Stimulated activated CD8-positive, alpha-beta memory T cell treated with anti-CD3 and anti-CD28 coated beads, Interleukin-7, amount 100 ng/mL, for 48 hours (primary cell): ENCODE data around the gene ARHGEF33.

Source experiments
- DNase-seq, 2 donors: peaks; one replicate each; pipeline ENCODE4 v3.0.0-alpha.2; 2020; ENCODE audit warnings: low read depth in 1 of 2; ENCODE audit errors: extremely low read depth in 1 of 2

The ARHGEF33 gene

GRCh38 chr2:38889575-38889974 is at the start of gene ARHGEF33:
Gene ARHGEF33, plus strand, starts transcription at chr2:38889875. Its CDS starts 29,573 bp downstream, at chr2:38919448.
- DNase-seq = no peak

GRCh38 chr2:38850045-38850444 is 39.6 kb upstream of the ARHGEF33 start:
- no peak for DNase-seq

- no peak for DNase-seq
Measured at GRCh38 chr2:38856165-38856564, 33.5 kb upstream of the ARHGEF33 start.

GRCh38 chr2:38862476-38862875 is 27.2 kb upstream of the ARHGEF33 start:
- no peak for DNase-seq

- DNase-seq = no peak
Measured at GRCh38 chr2:38863061-38863695, 26.5 kb upstream of the ARHGEF33 start.

- DNase-seq = no peak
Measured at GRCh38 chr2:38866773-38867443, 22.8 kb upstream of the ARHGEF33 start.

- no peak for DNase-seq
Measured at GRCh38 chr2:38871432-38871831, 18.2 kb upstream of the ARHGEF33 start.

GRCh38 chr2:38873763-38874162 is 15.9 kb upstream of the ARHGEF33 start:
- DNase-seq = no peak

GRCh38 chr2:38875227-38875575 is 14.5 kb upstream of the ARHGEF33 start:
- DNase-seq = no peak

GRCh38 chr2:38875576-38876367 is 13.9 kb upstream of the ARHGEF33 start, which contains the start of the genes DHX57 and MORN2:
Gene DHX57, minus strand, starts transcription at chr2:38875934. Its CDS starts 7,529 bp downstream, at chr2:38868405.
Gene MORN2, plus strand, starts transcription at chr2:38875976.
- peak; percentile 62 to 76 for DNase-seq

GRCh38 chr2:38876407-38876806 is 13.3 kb upstream of the ARHGEF33 start:
- DNase-seq = no peak

GRCh38 chr2:38886063-38886462 is 3.6 kb upstream of the ARHGEF33 start:
- no peak for DNase-seq

GRCh38 chr2:38887347-38887746 is 2.3 kb upstream of the ARHGEF33 start:
- DNase-seq = no peak

- no peak for DNase-seq
Measured at GRCh38 chr2:38887902-38888554, 1.6 kb upstream of the ARHGEF33 start.

GRCh38 chr2:38889045-38889444 is 630 bp upstream of the ARHGEF33 start:
- no peak for DNase-seq

GRCh38 chr2:38892819-38893218 is 3.1 kb downstream of the ARHGEF33 start:
- no peak for DNase-seq

- DNase-seq = no peak
Measured at GRCh38 chr2:38898256-38898655, 8.6 kb downstream of the ARHGEF33 start.

GRCh38 chr2:38900726-38901125 is 11.1 kb downstream of the ARHGEF33 start:
- DNase-seq = no peak

- no peak for DNase-seq
Measured at GRCh38 chr2:38905251-38905650, 15.6 kb downstream of the ARHGEF33 start.

- DNase-seq = no peak
Measured at GRCh38 chr2:38907242-38907641, 17.6 kb downstream of the ARHGEF33 start.
